ENCODE measurements around the gene NPM1.

NPM1 gene

GRCh38 chr5:171453988-171454387, 66.3 kb downstream of the NPM1 start:
- no peak for DNase-seq

GRCh38 chr5:171454549-171454948, 66.9 kb downstream of the NPM1 start:
- no peak for DNase-seq

GRCh38 chr5:171455522-171455921, 67.9 kb downstream of the NPM1 start:
- DNase-seq: no peak

DNA sequence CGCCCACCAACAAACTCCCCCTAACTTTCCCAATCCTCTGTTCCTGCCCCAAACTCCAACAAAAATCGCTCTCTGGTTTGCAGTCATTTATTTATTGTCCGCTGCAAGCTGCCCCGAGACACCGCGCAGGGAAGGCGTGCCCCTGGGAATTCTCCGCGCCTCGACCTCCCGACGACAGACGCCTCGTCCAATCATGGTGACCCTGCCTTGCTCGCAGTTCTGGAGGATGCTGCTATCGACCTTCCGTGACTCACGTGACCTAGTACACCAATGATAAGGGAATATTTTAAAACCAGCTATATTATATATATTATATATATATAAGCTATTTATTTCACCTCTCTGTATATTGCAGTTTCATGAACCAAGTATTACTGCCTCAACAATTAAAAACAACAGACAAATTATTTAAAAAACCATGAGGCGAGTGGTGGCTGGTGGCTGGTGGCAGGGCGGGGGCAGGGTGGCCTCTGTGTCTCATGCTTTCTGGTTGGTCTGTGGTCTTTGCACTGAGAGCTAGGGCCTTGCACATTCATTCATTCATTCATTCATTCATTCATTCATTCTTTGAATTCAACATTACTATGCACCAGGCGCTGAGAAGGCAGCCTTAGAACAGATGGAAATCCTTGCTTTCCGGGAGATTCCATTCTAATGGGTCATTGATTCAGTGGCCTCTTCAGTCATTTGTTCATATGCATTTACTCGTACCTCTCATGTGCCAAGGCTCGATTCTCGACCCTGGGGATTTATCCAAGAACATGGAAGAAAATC, 69.7 kb downstream of the NPM1 start:
- DNase-seq: no peak

GRCh38 chr5:171459839-171460238, 72.2 kb downstream of the NPM1 start:
- DNase-seq: no peak

Measured in NCI-H187 (cell line).